HG03439 (cell line): ENCODE data around the gene LRRC8C.

Experiments
- ATAC-seq: cut with Tn5 transposase; IDR thresholded peaks from one replicate; pipeline ENCODE4 v1.9.1; 2021; ENCODE audit warnings: mild to moderate bottlenecking, moderate library complexity; ENCODE audit not compliant: unreplicated experiment

The LRRC8C gene

GRCh38 chr1:89670163-89670562 lies 37.2 kb downstream of the LRRC8C start:
- ATAC-seq: peak; percentile 98

DNA sequence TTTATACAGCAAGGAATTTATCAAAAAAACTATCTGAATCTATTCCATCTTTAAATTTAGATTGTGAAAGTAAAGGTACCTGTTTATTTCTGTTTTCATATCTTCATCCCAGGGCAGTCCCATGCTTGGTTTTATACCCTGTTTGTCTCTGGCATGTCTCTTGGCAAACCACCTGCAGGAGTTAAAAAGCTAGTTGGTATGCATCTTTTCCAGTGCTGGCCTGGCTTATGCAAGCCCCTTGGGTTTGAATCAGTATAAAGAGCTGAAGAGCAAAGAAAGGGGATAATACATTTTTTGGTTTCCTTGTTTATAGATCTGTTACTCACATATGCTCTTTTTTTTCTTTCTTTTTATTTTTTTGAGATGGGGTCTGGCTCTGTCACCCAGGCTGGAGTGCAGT lies 37.8 kb downstream of the LRRC8C start:
- ATAC-seq: no peak

DNA sequence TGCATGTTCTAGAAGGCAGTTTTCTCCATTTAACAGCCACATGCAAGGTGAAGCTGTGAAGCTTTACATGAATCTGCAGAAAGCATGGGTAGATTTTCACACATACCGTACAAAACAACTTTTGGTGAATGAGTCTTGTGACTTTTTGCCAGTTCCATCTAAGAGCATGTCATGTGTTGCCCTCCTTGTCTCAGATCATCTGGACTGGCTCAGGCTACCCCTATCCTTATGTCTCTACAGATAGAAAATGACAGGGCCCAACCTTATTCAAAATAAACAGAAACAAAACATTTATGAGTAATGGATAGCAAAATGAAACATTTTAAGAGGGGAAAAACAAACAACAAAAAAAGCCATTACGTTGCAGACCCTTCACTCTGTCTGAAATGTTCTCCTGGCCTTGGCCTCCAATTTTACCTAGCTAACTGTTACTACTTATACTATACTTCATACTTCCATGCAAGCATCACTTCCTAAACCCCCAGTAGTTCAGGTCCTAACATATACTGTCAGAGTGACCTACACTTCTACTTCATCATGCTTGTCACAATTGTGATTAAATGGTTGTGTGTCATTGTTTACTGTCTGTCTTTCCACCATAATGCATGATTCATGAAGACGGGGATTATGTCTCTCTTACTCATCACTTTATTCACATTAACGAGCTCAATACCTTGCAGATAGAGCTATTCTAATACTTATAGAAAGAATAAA lies 39.0 kb downstream of the LRRC8C start:
- no peak for ATAC-seq

GRCh38 chr1:89672489-89673183 lies 39.7 kb downstream of the LRRC8C start:
- ATAC-seq: no peak

DNA sequence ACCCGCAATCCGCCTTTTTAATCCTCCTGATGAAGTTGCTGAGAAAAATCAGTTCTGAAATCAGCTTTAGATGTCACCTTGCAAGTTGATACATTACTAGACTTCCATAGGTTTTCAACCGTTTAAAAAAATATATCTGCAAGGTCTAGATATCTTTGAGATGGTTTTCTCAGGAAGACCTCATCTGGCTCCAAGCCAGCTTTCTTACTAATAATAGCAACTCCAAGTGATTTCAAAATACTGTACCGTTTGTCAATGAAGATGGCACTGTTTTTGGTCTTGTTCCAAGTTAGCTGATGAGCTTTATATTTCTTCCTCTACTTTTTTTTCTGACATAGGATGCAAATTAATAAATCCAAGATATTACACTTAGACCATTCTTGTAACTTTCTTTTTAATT lies 40.3 kb downstream of the LRRC8C start:
- ATAC-seq: no peak

DNA sequence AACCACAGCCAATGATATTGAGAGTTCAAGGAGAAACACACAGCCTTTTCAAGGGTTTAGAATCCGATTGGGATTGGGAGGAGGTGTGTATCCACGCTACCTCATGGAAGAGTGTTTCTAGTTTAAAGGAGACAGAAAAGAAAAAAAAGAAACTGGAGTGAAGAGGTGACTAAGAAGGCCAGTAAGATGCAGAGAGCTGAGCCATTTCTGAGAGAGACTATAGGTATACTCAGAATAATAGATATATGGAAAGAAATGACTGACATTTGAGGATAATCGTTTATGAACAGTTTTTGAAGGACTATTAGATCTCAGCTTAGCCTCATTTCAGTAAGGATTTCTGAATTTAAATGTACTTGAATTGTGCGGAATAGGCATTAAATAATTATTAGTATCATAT lies 42.8 kb downstream of the LRRC8C start:
- ATAC-seq: no peak

GRCh38 chr1:89681045-89681729 lies 48.3 kb downstream of the LRRC8C start:
- no peak for ATAC-seq

GRCh38 chr1:89682611-89683010 lies 49.7 kb downstream of the LRRC8C start:
- ATAC-seq: no peak

DNA sequence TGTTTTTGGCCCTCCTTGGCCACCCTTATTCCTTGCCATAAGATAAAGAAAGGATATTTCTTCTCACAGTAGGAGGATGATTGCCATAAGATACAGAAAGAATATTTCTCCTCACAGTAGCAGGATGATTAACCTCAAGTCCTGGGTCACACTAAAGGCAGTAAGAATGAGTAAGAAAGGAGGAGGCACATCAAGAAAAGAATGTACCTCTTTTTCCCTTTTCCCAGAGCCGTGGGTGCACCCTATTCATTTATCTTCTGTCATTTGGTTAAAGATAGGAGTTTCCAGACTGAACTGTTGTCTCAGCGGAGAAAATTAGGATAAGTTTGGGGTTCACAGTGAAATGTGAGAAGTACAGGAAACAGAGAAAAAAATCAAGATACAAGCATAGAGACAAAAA lies 52.5 kb downstream of the LRRC8C start:
- ATAC-seq: no peak

GRCh38 chr1:89686520-89686919 lies 53.6 kb downstream of the LRRC8C start:
- no peak for ATAC-seq

DNA sequence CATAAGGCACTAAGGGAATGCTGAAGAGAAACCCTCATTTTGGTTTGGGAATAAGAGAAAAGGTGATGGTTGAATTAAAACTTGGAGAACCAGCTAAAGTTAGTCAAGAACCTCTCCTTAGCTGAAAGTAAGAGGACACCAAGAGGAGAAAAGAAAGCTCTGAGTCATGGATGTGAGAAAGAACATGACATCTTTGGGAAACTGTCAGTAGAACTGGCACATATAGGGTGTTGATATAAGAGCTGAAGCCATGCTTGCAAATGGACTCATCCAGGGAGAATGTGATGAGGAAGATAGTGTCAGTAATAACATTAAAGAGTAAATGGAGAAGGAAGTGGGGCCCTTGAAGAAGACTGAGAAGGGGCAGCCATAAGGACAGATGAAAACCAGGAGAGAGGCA lies 54.3 kb downstream of the LRRC8C start:
- ATAC-seq: no peak

GRCh38 chr1:89688607-89689006 lies 55.7 kb downstream of the LRRC8C start:
- ATAC-seq: no peak

- ATAC-seq: no peak
These were observed 56.3 kb downstream of the LRRC8C start for GRCh38 chr1:89689234-89689633.

- ATAC-seq: no peak
These were observed 57.7 kb downstream of the LRRC8C start for GRCh38 chr1:89690595-89690994.

- ATAC-seq: no peak
These were observed 59.9 kb downstream of the LRRC8C start for GRCh38 chr1:89692601-89693521.

- no peak for ATAC-seq
These were observed 62.9 kb downstream of the LRRC8C start for GRCh38 chr1:89695847-89696246.

- no peak for ATAC-seq
These were observed 64.5 kb downstream of the LRRC8C start for GRCh38 chr1:89697383-89697782.

- no peak for ATAC-seq
These were observed 65.2 kb downstream of the LRRC8C start for GRCh38 chr1:89698020-89698560.

DNA sequence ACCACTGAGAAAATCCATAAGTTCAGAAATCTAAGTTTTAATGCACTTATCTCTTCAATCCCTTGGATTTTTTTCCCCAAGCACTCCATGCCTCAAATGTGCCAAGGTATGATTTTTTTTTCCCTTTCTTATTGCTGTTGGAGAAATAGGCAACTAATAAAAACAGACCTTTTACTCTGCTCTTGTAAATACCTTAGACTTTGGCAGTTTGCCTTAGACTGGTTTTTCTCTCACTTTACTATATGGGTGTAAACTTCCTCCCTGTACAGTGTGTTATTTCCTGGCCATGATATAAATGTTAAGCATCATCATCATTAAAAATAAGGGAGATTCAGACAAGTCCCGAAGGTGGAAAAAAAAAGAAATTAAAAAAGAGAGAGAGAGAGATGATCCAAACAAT lies 65.7 kb downstream of the LRRC8C start:
- no peak for ATAC-seq

DNA sequence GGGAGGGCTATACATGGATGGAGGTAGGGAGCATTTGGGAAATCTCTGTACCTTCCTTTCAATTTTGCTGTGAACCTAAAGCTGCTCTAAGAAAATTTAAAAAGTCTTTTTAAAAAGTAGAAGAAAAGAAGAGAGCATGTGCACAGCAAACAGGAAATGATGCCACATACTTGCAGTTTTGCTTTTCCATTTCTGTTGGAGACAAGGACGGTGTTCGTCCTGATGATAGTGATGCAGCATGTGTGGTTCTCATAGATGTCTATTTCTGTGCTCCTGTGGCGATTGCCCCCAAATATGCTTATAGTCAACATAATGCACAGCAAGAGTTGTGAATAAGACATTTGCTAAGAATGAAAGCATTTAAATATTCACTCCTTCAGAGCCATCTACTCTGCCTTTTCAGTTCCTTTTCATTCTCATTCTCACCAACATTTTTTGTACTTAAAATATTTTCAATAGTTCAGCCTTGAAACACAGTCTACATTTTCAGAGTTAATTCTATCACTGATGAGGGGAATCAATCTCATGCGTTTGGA lies 66.6 kb downstream of the LRRC8C start:
- no peak for ATAC-seq
